Hindlimb muscle (tissue), 1 donor: ENCODE data around the gene ATP8B4. TPM values are rescaled to one million over a fixed set of nuclear protein-coding genes. Genes with fewer than 3 reads are reported as not detected.

Experiments used
- DNase-seq: peaks from one replicate; pipeline ENCODE4 v3.0.0-alpha.2; 2013
- polyA plus RNA-seq: library from polyadenylated mRNA; unstranded; fragments of 120-200 nt; gene quantifications from one replicate; pipeline ENCODE4 v1.2.1, GENCODE V29; 2013; ENCODE audit not compliant: insufficient read length

The ATP8B4 gene
- polyA plus RNA-seq, 1 donor = 4.3 TPM

DNA sequence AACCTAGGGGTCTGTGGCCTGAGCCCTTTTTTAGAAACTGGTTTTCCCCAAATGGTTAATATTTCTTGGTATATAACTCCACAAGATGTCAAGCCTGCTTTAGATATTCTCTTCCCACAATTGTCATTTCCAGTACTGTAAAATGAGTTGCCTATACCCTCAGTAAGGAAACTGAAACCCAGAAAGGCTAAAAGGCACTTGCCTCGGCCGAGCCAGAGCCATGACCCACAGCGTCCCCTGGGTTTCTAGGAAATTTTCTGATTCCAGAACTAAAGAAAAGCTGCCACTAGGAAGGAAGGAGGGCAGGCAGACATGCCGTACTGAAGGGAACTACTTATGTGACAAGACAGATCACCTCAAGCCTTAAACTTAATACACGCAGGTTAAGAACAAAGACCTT, 59.1 kb downstream of the ATP8B4 start:
- no peak for DNase-seq

DNA sequence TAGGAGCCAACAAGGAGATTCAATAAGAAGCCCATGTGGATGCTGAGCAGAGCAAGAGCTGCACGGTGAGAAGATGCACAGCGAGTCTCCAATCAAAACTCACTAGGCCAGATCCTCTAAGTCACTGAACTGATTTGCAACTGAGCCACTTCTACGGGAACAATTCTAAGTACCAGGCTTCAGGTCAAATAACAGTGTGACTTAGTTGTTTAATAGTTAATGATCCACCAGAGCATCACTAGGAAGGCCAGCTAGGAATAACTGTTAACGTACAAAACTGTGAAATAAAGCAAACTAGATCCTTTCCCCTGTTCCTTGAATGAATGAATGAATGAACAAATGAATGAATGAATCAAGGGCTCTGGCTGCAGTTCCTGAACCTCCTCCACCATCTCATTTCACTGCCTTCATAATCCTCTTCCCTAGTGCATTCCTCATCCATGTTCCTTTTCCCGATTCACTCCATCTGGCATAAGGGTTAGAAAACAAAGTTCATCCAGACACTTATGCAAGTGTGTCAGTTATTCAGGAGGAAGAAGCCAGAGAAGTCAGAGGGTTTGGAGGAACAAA, 59.7 kb downstream of the ATP8B4 start:
- no peak for DNase-seq

DNA sequence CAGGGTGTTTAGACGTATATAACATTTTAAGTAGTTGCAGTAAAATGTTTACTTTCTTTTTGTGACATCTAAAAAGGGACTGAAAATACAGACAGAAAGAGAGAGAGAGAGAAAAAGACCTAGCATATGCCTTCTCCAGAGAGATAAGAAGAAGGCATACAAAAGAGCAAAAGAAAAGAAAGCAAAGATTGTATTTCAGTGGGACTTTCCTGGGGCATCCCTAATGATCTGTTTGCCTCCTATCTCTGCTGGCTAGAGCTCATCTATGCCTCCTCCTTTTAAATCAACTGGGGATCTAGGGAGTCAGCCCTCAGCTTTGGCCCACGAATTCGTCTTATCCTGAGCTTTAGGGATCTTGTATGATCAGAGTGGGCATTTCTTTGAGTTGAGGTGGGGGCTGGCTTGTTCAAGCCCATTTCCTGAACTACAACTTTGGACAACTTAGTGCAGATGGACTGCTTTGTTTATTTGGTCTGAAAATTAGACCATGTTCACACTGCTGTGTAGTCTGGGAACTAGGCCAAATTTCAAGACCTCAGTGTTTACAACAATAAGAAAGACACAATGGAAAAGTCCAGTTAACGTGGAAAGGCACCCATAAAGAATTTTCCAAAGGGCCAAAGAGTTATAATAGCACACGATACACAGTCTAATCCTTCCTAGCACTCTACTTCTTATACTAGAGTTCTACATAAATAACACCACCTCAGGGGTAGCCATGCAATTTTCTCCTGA, 61.0 kb downstream of the ATP8B4 start:
- DNase-seq = no peak

DNA sequence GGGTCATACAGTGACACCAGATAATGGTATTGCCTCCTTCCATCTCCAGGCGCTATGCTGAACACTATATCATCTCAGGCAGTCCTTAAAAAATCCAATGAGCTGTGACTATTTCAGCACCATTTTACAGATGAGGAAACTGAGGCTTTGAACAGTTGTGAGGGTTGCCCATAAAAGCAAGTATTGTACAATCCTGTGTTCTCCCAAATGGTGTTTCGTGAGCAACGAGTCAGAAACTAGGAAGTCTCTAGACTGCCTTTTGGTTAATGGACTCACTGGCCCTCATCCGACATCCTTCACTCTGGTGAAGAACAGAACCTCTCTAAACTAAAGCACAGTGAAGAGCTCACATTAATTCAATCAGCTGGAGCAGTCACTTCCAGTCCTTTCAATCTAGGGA, 61.8 kb downstream of the ATP8B4 start:
- DNase-seq = no peak

DNA sequence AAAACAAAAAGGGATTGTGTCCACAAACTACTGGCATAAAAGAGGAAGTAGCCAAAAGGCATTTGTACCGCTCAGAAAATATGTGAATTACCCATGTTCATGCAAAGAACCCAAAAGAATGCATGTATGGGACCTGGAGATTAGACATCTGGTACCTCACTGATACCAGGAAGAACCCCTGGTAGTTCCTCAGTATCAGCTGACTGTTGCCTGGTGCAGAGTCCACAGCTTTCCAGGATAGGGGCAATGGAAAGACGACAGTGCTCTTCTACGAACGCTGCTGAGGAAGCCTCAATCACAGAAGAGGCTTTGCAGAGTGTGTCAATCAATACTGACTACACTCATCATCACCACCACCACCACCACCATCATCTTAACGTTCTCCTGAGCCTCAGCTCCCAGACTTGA, 63.3 kb downstream of the ATP8B4 start:
- no peak for DNase-seq

DNA sequence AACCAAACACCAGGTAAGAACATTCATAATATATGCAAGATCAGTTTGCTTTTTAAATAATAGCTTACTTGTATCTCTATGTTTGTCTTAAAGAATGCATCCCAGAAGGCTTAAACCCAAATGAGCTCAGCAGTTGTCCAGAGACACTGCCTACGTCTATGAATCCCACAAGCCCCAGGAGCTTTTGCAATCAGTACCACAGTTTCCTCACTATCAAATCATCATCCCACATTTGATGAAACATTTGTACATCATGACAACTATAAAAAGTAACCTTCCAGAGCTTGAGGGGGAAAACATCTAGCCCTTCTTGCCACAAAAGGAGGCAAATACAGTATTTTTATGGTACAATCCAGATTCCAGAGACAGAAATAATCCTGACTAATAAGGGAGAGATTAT, 63.7 kb downstream of the ATP8B4 start:
- no peak for DNase-seq

DNA sequence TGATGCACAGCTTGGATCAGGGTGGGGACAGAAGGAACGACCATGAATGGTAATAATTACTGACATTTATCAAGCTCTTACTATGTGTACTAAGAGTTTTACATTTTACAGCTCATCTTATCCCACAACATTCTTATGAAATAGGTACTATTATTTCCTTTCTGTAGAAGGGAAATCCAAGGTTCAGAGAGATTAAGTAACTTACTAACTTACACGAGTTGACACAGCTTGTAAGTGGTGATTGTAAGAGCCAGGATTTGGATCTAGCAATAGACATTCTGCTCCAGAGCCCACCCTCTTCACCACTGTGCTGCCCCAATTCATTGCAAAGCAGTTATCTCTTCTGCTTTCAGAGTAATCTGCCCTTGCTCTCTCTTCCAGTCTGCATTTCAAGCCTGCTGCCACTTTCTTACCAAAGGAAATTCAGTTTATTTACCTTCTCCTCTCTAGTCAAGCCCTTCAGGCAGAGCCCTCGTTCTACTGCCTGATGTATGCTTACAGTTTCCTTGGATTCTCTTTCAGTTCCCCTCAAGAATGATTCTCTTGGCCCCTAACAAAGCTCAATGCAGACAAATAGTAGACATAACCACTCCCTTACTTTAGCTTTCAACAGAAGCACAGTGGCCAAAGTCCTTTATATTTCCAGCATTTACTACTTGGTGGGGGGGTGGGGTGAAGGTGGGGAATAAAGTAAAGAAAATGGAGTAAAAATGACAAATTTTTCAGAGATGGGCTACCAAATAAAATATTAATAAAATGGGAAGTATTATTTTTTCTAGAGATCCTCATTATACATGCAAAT, 65.8 kb downstream of the ATP8B4 start:
- DNase-seq = no peak

DNA sequence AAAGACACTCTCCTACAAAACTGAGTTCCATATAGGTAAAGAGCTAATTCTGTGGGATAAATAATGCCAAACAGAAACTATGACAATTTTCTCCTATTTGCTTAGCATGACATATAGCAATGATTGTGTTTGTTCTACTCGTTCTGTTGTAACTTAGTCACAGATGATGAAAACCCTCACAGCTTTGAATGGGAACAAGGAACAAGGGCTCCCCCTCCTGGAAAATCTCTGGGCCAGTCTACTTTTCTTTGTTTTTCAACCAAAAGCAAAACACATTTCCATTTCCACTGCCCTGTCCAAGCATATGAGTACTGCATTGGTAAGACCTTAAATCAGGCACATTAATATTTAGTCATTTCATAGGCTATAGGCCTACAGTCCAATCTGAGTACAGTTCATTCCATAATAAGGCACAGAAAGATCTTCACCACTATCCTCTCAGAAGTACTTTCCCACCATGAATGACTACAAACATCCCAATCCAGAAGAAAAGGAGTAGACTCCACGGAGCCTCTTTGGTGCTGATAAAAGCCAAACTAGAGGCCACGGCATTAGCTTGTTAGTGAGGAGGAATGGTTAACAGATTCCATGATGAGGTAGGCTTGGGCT, 67.1 kb downstream of the ATP8B4 start:
- DNase-seq = peak; percentile 80

DNA sequence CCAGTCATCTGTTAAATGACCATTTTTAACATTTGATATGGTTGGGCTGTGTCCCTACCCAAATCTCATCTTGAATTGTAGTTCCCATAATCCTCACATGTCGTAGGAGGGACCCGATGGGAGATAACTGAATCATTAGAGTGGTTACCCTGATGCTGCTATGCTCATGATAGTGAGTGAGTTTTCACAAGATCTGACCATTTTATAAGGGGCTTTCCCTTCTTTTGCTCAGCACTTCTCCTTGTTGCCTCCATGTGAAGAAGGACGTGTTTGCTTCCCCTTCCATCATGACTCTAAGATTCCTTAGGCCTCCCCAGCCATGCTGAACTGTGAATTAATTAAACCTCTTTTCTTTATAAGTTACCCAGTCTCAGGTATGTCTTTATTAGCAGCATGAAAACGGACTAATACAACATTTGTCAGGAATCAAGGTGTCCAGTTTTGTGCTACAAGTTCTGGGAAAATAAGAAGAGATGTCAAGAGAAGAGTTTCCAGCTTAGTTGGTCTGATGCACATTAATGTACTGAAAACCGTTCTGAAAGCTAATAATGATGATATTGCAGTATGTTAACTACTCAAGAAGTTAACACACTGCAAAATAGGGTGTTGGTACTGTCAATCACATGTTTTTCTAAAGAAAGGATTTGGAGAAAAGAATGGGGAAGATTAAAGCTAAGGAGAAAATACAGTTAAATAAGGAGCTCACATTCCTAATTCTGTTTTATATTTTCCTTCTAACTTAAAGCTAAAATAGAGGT, 67.9 kb downstream of the ATP8B4 start:
- DNase-seq = no peak

DNA sequence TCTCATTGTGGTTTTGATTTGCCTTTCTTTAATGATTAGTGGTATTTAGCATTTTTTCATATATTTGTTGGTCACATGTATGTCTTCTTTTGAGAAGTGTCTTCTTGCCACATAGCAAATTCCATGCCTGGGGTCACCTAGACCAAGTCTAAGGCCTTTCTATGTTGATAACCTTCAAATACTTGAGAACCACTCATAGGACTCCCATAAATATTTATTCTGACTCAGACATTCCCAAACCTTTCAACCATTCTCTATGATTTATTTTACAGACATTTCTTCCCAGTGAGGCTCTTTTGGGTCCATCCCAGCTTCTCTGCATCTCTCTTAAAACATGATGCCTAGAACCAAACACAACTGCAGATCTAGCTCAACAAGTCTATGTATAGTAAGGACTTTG, 69.2 kb downstream of the ATP8B4 start:
- no peak for DNase-seq

DNA sequence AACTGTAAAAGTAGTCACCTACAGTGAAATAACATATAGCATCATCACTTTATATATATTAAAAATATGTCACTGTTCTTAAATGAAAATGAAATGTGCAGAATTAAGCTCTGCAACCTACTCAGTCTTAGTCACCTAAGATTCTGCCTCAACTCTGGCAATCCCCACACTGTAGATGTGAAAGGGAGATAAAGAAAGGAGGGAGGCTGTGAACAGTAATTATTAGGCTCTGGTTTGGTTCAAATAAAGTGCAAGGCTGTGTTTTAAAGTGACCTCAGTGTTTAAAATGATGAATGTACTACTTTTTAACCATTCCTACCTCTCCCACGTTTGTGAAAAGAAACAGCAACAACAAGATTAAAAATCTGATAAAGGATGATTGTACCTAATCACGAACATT, 72.2 kb downstream of the ATP8B4 start:
- DNase-seq = no peak

DNA sequence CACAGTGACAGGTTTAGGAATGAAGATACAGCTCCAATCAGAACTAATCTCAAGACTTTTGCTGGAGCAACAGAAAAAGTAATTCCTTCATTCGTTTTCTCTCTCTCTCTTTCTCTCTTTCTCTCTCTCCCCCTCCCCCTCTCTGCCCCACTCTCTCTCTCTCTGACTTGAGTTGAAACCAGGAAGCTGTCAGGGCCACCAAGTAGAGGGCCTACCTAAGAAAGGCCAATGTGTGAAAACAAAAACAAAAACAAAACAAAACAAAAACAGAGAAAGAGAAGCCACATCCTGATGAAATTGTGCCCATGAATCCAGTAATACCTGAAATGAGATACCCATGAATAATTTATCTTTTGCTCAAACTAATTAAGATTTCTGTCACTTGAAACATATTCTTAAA, 72.9 kb downstream of the ATP8B4 start:
- DNase-seq = no peak

DNA sequence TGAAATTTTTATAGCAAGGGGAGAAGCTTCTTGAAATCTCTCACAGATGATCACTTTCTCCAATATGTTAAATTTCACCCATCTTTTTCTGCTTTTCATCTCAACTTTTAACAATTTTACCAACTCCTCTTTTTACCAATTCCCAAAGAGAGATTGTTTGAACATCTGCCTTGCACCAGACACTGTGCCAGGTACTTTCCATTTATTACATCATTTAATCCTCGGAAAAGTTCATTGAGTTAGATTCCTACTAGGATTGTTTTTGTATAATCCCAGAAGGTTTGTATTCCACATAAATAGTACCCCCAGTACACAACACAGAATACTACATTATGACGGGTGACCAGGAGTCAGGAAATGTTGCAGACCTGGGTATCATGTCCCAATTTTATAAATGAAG, 74.1 kb downstream of the ATP8B4 start:
- no peak for DNase-seq

DNA sequence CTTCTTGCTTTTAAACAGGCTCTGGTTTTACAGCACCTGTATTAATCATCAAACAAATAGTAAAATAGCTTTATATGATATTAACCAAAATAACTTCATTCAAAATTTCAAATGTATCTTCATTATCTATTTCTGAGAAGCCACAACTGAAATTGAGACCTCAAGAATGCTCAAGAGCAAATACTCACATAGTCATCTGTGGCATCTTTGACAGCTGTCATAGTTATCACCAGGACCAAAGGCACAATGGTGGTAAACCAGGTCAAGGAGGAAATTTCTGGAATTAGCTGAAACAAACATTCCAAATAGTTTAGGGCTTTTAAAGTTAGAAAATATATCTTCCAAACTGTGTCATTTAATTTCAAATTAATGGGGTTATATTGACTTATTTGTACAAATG, 74.6 kb downstream of the ATP8B4 start:
- no peak for DNase-seq

DNA sequence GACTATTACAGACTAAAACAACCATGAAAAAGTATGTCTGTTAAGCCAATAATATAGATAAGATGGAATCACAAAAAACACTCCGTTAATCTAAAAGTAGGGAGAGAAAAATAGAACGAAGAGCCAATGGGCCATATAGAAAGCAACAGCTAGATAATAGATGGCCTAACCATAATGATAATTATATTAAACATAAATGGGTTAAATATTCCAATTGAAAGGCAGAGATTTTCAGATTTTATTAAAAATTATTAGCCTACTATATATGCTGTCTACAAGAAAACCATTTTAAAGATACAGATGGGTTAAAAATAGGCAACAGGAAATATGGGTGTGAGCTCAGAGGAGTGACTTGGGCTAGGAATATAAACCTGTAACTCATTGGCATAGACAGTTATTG, 76.3 kb downstream of the ATP8B4 start:
- no peak for DNase-seq

DNA sequence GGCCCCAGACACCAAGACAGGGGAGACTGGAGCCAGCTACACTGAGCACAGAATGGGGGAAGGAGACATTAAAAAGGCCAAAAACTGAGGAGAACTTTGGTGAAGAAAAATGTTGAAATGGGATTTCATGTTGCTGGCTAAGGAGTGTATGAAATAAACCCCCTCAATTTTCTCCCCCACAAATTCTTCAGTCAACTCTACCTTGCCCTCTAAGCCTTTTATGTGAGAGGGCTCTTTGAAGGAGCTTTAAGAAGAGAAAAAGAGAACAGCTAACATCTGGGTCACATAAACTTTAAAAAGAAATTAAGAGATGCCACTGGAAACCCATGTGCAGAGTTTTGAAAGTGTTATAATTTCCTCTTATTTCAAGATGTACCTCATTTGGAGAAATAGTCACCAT, 88.6 kb downstream of the ATP8B4 start:
- DNase-seq = no peak

DNA sequence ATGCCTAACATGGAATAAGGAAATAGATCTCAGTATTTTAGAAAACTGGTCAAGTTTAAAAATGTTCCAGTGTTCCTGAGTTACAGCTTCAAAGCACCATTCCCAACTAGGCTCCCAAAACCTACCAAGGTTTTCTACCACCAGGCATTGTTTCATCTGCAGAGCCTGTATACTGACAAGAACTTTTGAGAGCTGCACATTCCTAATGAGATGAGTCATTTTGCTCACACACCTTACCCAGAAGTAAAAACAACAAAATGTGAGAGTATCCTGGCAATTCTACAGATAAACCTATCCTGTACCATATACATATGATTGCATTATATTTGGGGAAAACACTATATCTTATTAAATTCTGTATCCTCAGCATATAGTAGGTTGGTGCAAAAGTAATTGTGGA, 90.7 kb downstream of the ATP8B4 start:
- DNase-seq = no peak

DNA sequence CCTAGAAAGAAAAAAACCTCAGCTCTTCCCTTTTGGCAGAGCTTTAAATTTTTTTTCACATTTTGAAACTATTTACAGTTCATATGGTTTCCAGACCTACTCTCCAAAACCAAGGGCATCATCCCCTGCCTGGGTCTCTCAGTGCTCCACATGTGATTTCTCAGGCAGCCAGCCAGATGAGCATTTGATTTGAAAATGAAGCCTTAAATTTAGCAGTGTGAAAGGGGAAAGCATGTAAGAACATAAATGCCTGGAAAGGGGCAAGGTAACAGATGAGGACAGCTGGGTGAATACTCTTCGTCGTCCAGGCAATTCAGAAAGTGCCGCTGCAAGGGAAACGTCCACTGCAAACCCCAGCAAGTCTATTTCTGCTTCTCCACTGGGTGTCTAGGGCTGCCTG, 94.8 kb downstream of the ATP8B4 start:
- peak; percentile 55 for DNase-seq

DNA sequence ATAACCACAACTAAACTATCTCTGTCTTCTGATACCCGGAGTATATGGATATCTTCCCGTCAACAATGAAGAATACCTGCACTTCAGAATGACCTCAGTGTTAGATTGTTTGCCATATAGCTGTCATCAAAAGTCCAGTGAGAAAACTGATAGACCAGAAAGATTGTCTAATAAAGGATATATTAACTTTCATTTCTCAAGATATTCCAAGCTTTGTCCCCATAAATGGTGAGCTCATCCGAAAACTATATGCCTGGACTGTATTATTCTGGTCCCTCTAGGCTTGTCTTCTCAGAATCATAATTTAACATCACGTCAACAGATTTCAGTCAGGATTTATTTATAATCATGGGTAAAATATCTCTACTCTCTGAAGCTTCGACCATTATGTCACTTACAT, 100.5 kb downstream of the ATP8B4 start:
- peak; percentile 32 for DNase-seq

DNA sequence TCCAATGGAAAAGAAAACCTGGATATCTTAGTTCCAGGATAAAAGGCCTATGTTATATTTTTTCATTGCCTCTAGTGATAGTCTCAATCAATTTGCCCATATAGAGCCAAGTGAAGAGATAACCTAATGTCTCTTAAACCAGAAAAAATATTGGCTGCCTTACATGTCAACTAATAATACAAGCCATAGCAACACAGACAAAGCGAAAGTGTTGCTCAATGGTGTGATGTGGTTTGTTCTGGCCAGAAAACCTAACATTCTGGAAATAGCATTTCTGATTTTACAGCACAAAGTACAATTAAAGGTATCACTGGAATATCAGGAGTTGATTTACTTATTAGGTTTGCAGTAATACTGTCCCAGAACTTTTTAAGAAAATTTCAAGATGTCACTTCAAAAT, 101.5 kb downstream of the ATP8B4 start:
- no peak for DNase-seq

DNA sequence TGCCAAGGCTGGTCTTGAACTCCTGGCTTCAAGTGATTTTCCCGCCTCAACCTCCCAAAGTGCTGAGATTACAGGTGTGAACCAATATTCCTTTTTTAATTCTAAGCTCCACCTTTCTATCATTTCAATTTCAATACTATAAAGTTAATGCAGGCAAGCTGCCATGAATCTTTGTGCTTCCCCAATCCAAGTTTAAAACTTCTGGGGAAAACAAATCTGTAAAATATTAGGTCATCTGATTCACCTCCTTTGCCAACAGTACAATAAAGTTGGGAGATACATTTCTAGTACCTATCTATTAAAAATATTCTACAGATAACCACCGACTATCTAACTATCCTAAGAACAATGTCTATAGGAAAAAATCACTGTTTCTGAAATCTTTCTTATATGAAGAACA, 102.1 kb downstream of the ATP8B4 start:
- no peak for DNase-seq

DNA sequence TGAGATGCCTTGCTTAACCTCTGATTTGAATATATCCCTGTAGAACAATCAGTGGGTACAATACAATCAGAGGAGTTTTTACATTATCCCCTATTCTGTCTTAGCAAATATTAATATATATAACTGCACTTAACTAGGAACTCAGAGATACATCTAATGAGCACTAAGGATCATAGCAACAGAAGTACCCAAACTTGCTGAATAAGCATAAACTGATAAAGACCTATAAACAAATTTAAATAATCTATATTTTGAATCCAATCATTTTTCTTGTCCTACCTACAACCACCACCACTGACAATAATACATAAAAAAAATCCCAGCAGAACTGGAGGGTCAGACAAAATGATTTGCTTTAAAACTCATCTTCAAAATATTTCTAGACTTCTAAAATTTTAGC, 106.2 kb downstream of the ATP8B4 start:
- no peak for DNase-seq

DNA sequence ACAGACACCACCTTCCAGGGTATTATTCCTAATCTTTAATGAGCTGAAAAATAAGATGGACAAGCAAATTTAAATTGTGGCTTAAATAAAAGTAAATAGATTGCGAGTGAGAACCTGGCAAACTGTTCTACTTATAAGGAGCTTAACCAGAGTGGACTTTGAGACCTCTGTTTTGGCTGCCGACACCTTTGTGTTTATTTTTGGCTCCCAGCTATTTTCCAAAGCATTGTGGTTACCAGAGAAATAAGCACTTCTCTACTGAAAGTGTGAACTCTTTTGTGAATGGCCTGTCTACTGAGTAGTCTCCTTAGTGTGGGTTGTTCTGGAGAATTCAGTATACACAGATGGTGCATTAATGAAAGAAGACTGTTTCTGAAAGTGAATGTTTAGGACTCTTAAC, 109.4 kb downstream of the ATP8B4 start:
- no peak for DNase-seq
